IMR-90 (cell line): ENCODE results near the gene TEDC1. TPM values are rescaled to one million over a fixed set of nuclear protein-coding genes. Genes with fewer than 3 reads are reported as not detected.

ENCODE experiments used
- ATAC-seq: fragments of 200-7000 bp; cut with Tn5 transposase; 2 replicates; pipeline ENCODE4 v1.9.1; 2020; ENCODE audit warnings: low read depth, mild to moderate bottlenecking, moderate library complexity
- BruUV-seq: library from RNA; stranded (reverse); fragments of 400-500 nt; replicated peaks from 2 replicates; lab custom pipeline; 2021; lab: Mats Ljungman, UMichigan
- CTCF ChIA-PET: fragments of 300-600 bp; formaldehyde crosslinking; extraction: SDS; loops from one replicate; lab custom pipeline; 2021; ENCODE audit warnings: antibody characterized with exemption; lab: Yijun Ruan, JAX
- POLR2A ChIA-PET: fragments of 300-600 bp; sonication (Branson Sonifier 250); formaldehyde crosslinking; loops from one replicate; lab custom pipeline; 2022; ENCODE audit warnings: antibody characterized with exemption; ENCODE audit not compliant: unreplicated experiment; lab: Charles Lee
- DNase-seq: peaks from one replicate; pipeline ENCODE4 v3.0.0; 2013
- H2AFZ ChIP-seq: replicated peaks from 2 replicates; pipeline ENCODE3; 2013; ENCODE audit warnings: low read length, mild to moderate bottlenecking; ENCODE audit not compliant: poor library complexity
- H2AK5ac ChIP-seq: 2 replicates; pipeline ENCODE4 v1.6.1; 2013; ENCODE audit warnings: low read depth, low read length, inconsistent platforms
- H2AK9ac ChIP-seq: replicated peaks from 2 replicates; pipeline ENCODE3; 2013; ENCODE audit warnings: mild to moderate bottlenecking, low read depth, low read length, moderate library complexity; ENCODE audit not compliant: poor library complexity
- H2BK120ac ChIP-seq: 2 replicates; pipeline ENCODE4 v1.6.1; 2013; ENCODE audit warnings: low read depth, low read length, inconsistent platforms
- H2BK15ac ChIP-seq: 3 replicates; pipeline ENCODE4 v1.6.1; 2013; ENCODE audit warnings: low read depth, low read length, inconsistent platforms
- H2BK20ac ChIP-seq: 2 replicates; pipeline ENCODE4 v1.6.1; 2013; ENCODE audit warnings: low read depth, mild to moderate bottlenecking, inconsistent platforms, low read length, moderate library complexity
- H2BK5ac ChIP-seq: 2 replicates; pipeline ENCODE4 v1.6.1; 2013; ENCODE audit warnings: mild to moderate bottlenecking, low read depth, low read length, inconsistent platforms; ENCODE audit not compliant: poor library complexity, severe bottlenecking
- H3K14ac ChIP-seq: replicated peaks from 2 replicates; pipeline ENCODE4 v1.6.1; 2013; ENCODE audit warnings: low read depth, low read length, inconsistent platforms
- H3K18ac ChIP-seq: 2 replicates; pipeline ENCODE4 v1.6.1; 2013; ENCODE audit warnings: low read depth, low read length, control low read depth
- H3K23ac ChIP-seq: 2 replicates; pipeline ENCODE4 v1.6.1; 2013; ENCODE audit warnings: low read depth, low read length, inconsistent platforms
- H3K27ac ChIP-seq: 2 replicates; pipeline ENCODE4 v1.5.1; 2013; ENCODE audit warnings: mild to moderate bottlenecking, control low read depth, low read length; ENCODE audit not compliant: insufficient read depth
- H3K27me3 ChIP-seq: 2 replicates; pipeline ENCODE4 v1.6.1; 2013; ENCODE audit warnings: low read length; ENCODE audit not compliant: control insufficient read depth, insufficient read depth
- H3K36me3 ChIP-seq: 2 replicates; pipeline ENCODE4 v1.6.1; 2013; ENCODE audit warnings: low read length, mixed read lengths; ENCODE audit not compliant: control insufficient read depth, insufficient read depth
- H3K4ac ChIP-seq: 2 replicates; pipeline ENCODE4 v1.6.1; 2013; ENCODE audit warnings: low read depth, low read length, inconsistent platforms
- H3K4me1 ChIP-seq: 2 replicates; pipeline ENCODE4 v1.6.1; 2013; ENCODE audit warnings: low read length, mixed read lengths; ENCODE audit not compliant: control insufficient read depth, insufficient read depth
- H3K4me2 ChIP-seq: 2 replicates; pipeline ENCODE4 v1.6.1; 2013; ENCODE audit warnings: low read depth, mild to moderate bottlenecking, control low read depth, low read length, moderate library complexity
- H3K4me3 ChIP-seq: 2 replicates; pipeline ENCODE4 v1.5.1; 2013; ENCODE audit warnings: low read depth, mild to moderate bottlenecking, control low read depth, low read length, moderate library complexity; ENCODE audit not compliant: insufficient read depth
- H3K56ac ChIP-seq: 2 replicates; pipeline ENCODE4 v1.6.1; 2013; ENCODE audit warnings: low read length, inconsistent platforms; ENCODE audit not compliant: insufficient read depth; ENCODE audit errors: extremely low read depth
- H3K79me1 ChIP-seq, 2 experiments: 2 replicates each; pipeline ENCODE4 v1.6.1; 2013; ENCODE audit warnings: low read length in 2 of 2, inconsistent platforms in 1 of 2, low read depth in 1 of 2
- H3K9ac ChIP-seq: 2 replicates; pipeline ENCODE4 v1.6.1; 2013; ENCODE audit warnings: low read depth, low read length, control low read depth
- H3K9me1 ChIP-seq: 2 replicates; pipeline ENCODE4 v1.6.1; 2013; ENCODE audit warnings: low read length, inconsistent platforms; ENCODE audit not compliant: insufficient read depth
- H3K9me3 ChIP-seq: 2 replicates; pipeline ENCODE4 v1.6.1; 2013; ENCODE audit warnings: low read length; ENCODE audit not compliant: control insufficient read depth, insufficient read depth
- H4K20me1 ChIP-seq: 2 replicates; pipeline ENCODE4 v1.6.1; 2013; ENCODE audit warnings: low read length, inconsistent platforms; ENCODE audit not compliant: insufficient read depth
- H4K5ac ChIP-seq: 2 replicates; pipeline ENCODE4 v1.6.1; 2013; ENCODE audit warnings: mild to moderate bottlenecking, low read depth, low read length, control low read depth
- H4K8ac ChIP-seq, 2 experiments: 2 replicates each; pipeline ENCODE4 v1.6.1; 2013; ENCODE audit warnings: low read depth in 2 of 2, low read length in 2 of 2, control low read depth in 1 of 2, inconsistent platforms in 1 of 2
- H4K91ac ChIP-seq: 2 replicates; pipeline ENCODE4 v1.6.1; 2013; ENCODE audit warnings: low read depth, low read length, inconsistent platforms; ENCODE audit not compliant: insufficient read depth
- CEBPB ChIP-seq: IDR thresholded peaks from 2 replicates; pipeline ENCODE4 v1.6.1; 2012; ENCODE audit warnings: low read depth, low read length, improper control_type of control experiment
- ELK1 ChIP-seq: fragments of 150-350 bp; IDR thresholded peaks from 2 replicates; pipeline ENCODE4 v1.6.1; 2016; ENCODE audit warnings: low read depth, mild to moderate bottlenecking, low read length, moderate library complexity, borderline replicate concordance
- MXI1 ChIP-seq: IDR thresholded peaks from 2 replicates; pipeline ENCODE4 v1.6.1; 2012; ENCODE audit warnings: low read depth, mild to moderate bottlenecking, low read length, moderate library complexity, borderline replicate concordance
- POLR2A ChIP-seq: IDR thresholded peaks from 2 replicates; pipeline ENCODE4 v1.6.1; 2012; ENCODE audit warnings: mild to moderate bottlenecking, low read depth, low read length
- SMC3 ChIP-seq: fragments of 150-350 bp; IDR thresholded peaks from 2 replicates; pipeline ENCODE4 v1.6.1; 2016; ENCODE audit warnings: low read depth, mild to moderate bottlenecking, antibody characterized with exemption, low read length, moderate library complexity
- WGBS, 2 experiments: methylation state at CpG; one replicate each; pipeline versions ENCODE4 v1.1.5 to v1.1.7; 2013; ENCODE audit warnings: missing lambda C conversion rate in 2 of 2; ENCODE audit not compliant: insufficient read length in 1 of 2; ENCODE audit errors: extremely low coverage in 2 of 2; 5-methylcytosine and 5-hydroxymethylcytosine counted together
- dilution Hi-C: fragments of 300-500 bp; cut with HindIII; formaldehyde crosslinking; loops from one replicate; pipeline ENCODE4 v1.14.3; 2018; ENCODE audit warnings: low sequenced_read_pairs; ENCODE audit not compliant: unreplicated experiment
- in situ Hi-C: fragments of 300-500 bp; cut with MboI; formaldehyde crosslinking; loops from 3 replicates; pipeline ENCODE4 v1.14.3; 2019; ENCODE audit warnings: low sequenced_read_pairs, inconsistent platforms, mixed read lengths
- intact Hi-C: fragments of 100-400 bp; cut with micrococcal nuclease; formaldehyde crosslinking; loops from 2 replicates; pipeline ENCODE4 v1.10.0; 2022
- polyA plus RNA-seq, 3 experiments: library from polyadenylated mRNA; depleted of rRNA; stranded (reverse); fragments of >200 nt; gene quantifications; 2 replicates each; pipeline ENCODE4 v1.2.3, GENCODE V29; 2012; ENCODE audit warnings: low replicate concordance in 1 of 3
- total RNA-seq: library from RNA; depleted of rRNA; stranded (reverse); fragments of >200 nt; gene quantifications from 2 replicates; pipeline ENCODE4 v1.2.3, GENCODE V29; 2012

The TEDC1 gene
- total and polyA plus RNA-seq, 2 of the 4 experiments (the other 2 are of a cell fraction) = 5.7 to 6.4 TPM

GRCh38 chr14:105471823-105472485 lies 19.1 kb upstream of the TEDC1 start:
- Histone ChIP-seq H3K18ac (no peak overlapping the region), H3K4me1 (peaks cover 15% of the 10 kb centered on the region), H3K23ac (no peak overlapping the region), H4K91ac (no peak overlapping the region), H2BK5ac (no peak overlapping the region), H2BK15ac (no peak overlapping the region), H3K4ac (no peak overlapping the region), H3K14ac (no peak overlapping the region), H2AK9ac (no peak overlapping the region), H2BK20ac (no peak overlapping the region), H4K20me1 (peaks cover 15% of the 10 kb centered on the region), H4K5ac (no peak overlapping the region), H2AFZ (no peak overlapping the region), H3K56ac (no peak overlapping the region), H4K8ac (no peak overlapping the region), H2BK120ac (no peak overlapping the region), H3K27me3 (no peaks in the 10 kb centered on the region), H3K4me2 (no peak overlapping the region), H3K36me3 (peaks cover 20% of the 10 kb centered on the region), H3K9ac (no peak overlapping the region), H3K79me1 (peaks cover 0 to 18% of the 10 kb centered on the region in 2 experiments; a peak in 1 of 4 replicates), H3K4me3 (no peak overlapping the region), H3K27ac (no peak overlapping the region), H3K9me1 (no peaks in the 10 kb centered on the region), H3K9me3 (no peaks in the 10 kb centered on the region), H2AK5ac (no peak overlapping the region)
- BruUV-seq = no TSS peak
- ATAC-seq = no peak
- no peak for DNase-seq
- 96% methylated on average over 4 of the region's 8 CpGs; no CpG with 5 or more reads in 1 of the 2 experiments for WGBS, 2 experiments
- CTCF ChIA-PET = no interaction called here
- intact Hi-C loops = no loop called here
- dilution Hi-C loops = no loop called here
- in situ Hi-C loops = no loop called here
- TF ChIP-seq CEBPB (no peak), SMC3 (no peak), POLR2A (no peak), MXI1 (no peak), ELK1 (no peak)
- POLR2A ChIA-PET = no interaction called here
